Left hindlimb (tissue), 1 donor: Measurements from ENCODE around the gene GRAMD2B.

Experiments
- DNase-seq: peaks from one replicate; pipeline ENCODE4 v3.0.0-alpha.2; 2018

GRAMD2B gene

DNA sequence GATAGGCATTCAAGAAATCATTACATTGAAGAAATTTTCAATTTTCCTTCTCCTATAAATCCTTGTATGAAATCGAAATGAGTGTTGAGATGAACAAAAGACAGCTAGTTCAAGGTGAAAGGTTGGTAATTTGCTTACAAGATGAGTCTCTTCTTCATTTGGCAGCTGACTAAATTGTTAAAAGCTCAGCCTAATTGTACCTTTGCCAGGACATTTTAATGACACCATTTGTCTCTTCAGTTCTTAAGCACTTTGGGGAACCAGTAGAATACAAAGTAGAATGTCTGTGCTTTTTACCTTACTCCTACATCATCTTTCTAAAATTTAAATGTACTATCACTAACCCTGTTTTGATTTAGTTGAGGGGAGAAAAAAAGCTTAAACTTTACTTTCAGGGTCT, 59.4 kb downstream of the GRAMD2B start:
- DNase-seq, result no peak

DNA sequence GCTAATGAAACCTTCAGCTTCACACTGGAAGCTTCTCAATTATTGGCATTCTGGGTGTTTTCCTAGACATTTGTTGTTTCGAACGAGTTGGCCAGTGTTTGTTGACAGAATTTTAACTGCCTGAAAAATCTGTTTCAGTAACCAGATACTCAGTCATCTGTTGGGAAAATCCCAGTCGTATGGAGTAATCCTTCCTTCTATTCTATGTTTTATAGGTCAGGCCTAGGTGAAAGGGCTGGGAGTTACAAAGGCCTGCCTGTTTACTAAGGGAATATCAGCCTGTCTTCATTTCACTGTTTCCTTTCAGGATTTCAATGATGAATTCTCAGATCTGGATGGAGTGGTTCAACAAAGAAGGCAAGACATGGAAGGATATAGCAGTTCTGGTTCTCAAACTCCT, 59.9 kb downstream of the GRAMD2B start:
- DNase-seq, result no peak

DNA sequence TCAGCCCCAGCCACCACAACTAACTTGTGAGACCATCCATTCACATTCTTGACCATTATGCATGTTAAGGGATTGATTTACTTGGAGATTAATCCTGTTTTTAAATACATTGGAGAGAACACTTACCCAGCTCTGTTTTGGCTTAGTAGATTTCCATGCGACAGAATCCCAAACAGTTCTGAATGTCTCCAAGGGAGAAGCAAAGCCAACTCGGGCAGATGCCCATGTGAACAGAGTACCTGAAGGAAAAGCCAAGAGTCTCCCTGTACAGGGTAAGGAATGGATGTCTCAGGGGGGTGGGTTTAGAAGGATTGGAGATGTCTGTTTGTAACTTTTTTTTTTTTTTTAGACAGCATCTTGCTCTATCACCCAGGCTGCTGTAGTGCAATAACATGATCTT, 61.0 kb downstream of the GRAMD2B start:
- DNase-seq, result no peak

GRCh38 chr5:126486332-126486731, 63.1 kb downstream of the GRAMD2B start:
- DNase-seq, result no peak

GRCh38 chr5:126487596-126487995, 64.4 kb downstream of the GRAMD2B start:
- no peak for DNase-seq

DNA sequence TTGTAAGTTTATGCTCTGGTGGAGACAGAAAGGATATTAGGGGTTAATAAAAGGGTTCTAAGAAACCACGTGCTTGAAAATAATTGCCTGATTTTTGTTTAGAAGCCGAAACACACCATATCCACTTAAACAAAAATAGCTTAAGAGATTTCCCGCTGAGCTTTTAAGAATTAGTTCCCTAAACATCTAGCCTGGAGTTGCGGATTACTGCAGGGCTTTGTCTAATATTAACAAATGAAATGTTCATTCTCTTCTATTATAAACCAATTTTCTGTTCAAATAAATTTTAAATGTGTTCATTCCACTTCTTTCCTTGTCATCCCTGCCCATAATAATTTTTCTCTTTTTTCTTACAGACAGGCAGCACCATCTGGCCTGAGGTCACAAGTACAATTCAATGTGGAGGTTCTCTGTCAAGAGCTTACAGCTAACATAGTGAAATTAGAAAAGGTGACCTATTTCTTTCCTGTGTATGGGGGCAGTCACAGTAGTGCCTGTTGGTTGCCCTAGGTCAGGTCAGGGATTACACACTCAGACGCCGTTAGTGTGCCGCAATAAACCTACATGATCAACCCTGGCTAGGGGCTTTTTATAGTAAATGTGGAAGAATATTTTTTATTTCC, 65.3 kb downstream of the GRAMD2B start:
- DNase-seq, result no peak

- DNase-seq, result peak; percentile 68
Observed at GRCh38 chr5:126490167-126490940, 67.1 kb downstream of the GRAMD2B start.

- no peak for DNase-seq
Observed at GRCh38 chr5:126492939-126493338, 69.7 kb downstream of the GRAMD2B start.

DNA sequence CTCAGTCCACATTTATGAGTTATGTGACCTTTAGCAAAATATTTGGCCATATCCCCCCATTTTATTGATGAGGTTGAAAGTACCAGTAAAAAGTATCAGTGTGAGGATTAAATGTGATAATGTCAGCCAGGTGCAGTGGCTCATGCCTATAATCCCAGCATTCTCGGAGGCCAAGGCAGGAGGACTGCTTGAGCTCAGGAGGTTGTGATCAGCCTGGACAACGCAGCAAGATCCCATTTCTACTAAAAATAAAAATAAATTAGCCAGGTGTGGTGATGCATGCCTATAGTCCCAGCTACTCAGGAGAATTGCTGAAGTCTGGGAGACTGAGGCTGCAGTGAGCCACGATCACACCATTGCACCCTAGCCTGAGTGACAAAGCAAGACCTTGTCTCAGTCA, 71.2 kb downstream of the GRAMD2B start:
- no peak for DNase-seq

- DNase-seq, result no peak
Observed at GRCh38 chr5:126497506-126497905, 74.3 kb downstream of the GRAMD2B start.

- no peak for DNase-seq
Observed at GRCh38 chr5:126499278-126499677, 76.1 kb downstream of the GRAMD2B start.

DNA sequence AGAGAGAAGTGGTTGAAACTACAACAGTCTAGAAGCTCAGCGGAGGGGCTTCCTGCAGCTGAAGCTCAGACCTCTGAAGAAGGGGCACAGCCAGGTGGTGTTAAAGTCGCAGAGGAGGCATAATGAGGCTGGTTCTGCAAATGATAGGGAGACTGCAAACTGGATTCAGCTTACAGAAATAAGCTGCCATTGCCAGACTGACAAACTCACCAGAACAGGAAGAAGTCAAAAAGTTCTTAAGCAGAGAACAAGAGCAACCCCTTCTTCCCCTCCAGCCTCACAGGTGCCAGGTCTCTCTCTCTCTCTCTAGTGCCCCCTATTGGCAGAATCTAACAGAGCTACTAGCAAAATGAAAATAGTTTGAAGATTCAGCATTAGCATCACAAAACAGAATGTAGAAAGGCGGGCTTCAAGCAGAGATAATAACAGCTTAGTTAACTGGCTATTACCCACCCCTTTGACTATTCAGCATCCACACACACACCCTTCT, 76.7 kb downstream of the GRAMD2B start:
- DNase-seq, result no peak

DNA sequence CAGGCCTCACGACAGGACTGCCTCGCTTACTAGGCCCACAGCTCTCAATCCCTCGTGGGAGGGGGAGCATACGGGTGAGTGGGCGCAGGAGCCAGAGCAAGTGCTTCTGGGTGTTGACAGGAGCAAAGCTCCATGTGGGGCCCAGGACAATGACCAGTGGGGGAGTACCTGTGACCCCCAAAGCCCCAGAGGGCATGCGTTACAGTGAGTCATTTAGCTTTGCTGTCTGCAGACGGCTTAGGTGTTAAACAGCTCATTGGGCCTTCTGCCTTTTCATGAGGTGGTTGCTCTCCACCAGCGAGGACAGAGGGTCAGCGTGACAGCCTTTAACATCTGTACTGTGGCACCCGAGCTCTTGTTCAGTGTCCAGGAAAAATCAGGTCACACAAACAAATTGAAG, 78.2 kb downstream of the GRAMD2B start:
- DNase-seq, result no peak

- no peak for DNase-seq
Observed at GRCh38 chr5:126503602-126504104, 80.4 kb downstream of the GRAMD2B start.

DNA sequence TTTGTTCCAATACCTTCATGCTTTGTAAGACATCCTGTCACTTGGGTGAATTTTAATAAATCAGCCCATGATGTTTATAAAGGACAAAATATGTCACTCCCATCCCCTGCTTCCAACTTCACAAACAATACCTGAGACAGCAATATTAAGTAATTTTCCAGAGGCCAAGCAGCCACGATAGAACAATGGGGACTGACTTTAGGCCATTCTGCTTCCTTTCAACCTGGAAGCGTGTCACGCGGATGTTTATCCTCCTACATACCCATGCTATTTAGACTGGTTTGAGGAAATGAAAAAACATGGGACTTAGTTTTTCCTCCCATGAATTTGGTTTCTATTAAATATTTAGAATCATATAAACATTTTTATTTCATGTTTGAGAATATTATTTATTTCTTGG, 82.9 kb downstream of the GRAMD2B start:
- DNase-seq, result no peak

- DNase-seq, result no peak
Observed at GRCh38 chr5:126508251-126508961, 85.2 kb downstream of the GRAMD2B start.

- DNase-seq, result no peak
Observed at GRCh38 chr5:126508962-126509279, 85.7 kb downstream of the GRAMD2B start.

- no peak for DNase-seq
Observed at GRCh38 chr5:126509339-126509738, 86.1 kb downstream of the GRAMD2B start.

DNA sequence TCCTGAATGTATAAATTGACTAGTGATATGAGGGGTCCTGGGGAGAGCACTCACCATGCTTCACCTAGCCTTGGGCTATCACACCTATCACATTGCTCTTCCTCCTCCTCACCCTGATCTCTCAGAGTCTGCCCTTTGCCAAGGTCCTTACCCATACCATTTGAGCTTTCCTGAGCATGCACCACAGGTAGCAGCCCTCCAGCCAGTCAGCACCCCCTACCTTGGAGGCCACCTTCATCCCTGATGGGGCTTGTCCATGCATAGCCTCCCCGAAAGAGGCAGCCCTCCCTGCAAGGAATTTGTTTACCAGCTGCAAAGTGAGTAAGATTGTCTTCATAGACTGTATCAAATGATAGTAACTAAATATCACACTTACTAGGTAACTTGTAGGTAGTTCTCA, 88.8 kb downstream of the GRAMD2B start:
- DNase-seq, result no peak

- no peak for DNase-seq
Observed at GRCh38 chr5:126512451-126512850, 89.2 kb downstream of the GRAMD2B start.

- DNase-seq, result no peak
Observed at GRCh38 chr5:126513302-126513701, 90.1 kb downstream of the GRAMD2B start.

DNA sequence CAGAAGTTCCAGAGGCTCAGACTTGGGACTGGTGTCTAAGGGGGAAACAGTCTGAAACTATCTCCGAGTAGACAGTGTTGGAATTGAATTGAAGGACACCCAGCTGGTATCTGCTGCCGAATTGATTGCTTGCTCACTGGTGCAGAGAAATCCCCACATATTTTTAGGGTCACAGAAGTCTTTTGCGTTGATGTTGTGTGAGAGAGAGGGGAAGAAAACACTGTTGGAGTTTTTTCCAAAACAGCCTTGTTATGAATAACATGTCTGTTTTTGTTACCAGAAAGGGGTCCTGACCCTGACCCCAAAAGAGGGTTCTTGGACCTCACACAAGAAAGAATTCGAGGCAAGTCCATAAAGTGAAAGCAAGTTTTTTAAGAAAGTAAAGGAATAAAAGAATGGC, 90.5 kb downstream of the GRAMD2B start:
- no peak for DNase-seq

GRCh38 chr5:126514131-126514557, 90.9 kb downstream of the GRAMD2B start:
- no peak for DNase-seq
